ENCODE results near the gene INSIG1. TPM values are rescaled to one million over a fixed set of nuclear protein-coding genes. Genes with fewer than 3 reads are reported as not detected.

Gene INSIG1
- total RNA-seq (10 to 100 TPM; 14.1 to 19.6 (median 15.5) TPM), polyA plus RNA-seq (21.5 TPM)
- long read RNA-seq, donor 1, transcript INSIG1-201 (6 exons, 3,010 nt), result major isoform, 61 of 79 reads
- long read RNA-seq, donor 1, partial matches to known transcripts, result 10 of 79 reads
- long read RNA-seq, donor 1, other reads (novel, unspliced or antisense), result 6 of 79 reads
- long read RNA-seq, donor 2, transcript INSIG1-201 (6 exons, 3,010 nt), result major isoform, 13 of 18 reads
- long read RNA-seq, donor 2, partial matches to known transcripts, result 3 of 18 reads
- long read RNA-seq, donor 2, other reads (novel, unspliced or antisense), result 2 of 18 reads
- long read RNA-seq, donor 3, transcript INSIG1-201 (6 exons, 3,010 nt), result major isoform, 85 of 111 reads
- long read RNA-seq, donor 3, partial matches to known transcripts, result 1 of 111 reads
- long read RNA-seq, donor 3, other reads (novel, unspliced or antisense), result 21 of 111 reads
- long read RNA-seq, donor 4, transcript INSIG1-201 (6 exons, 3,010 nt), result major isoform, 10 of 15 reads
- long read RNA-seq, donor 4, partial matches to known transcripts, result 4 of 15 reads
- long read RNA-seq, donor 4, other reads (novel, unspliced or antisense), result 1 of 15 reads

- peak within 1 kb of the TSS; percentile 82 for H3K4me3 ChIP-seq (ENCODE audit: low read length)
Measured at GRCh38 chr7:155297517-155298287, at the start of gene INSIG1. INSIG1 (plus strand) TSS chr7:155297878; CDS start chr7:155298286, 408 bp downstream.

GRCh38 chr7:155248366-155248756, 49.3 kb upstream of the INSIG1 start:
- H3K27me3 ChIP-seq (ENCODE audit: control insufficient read depth, insufficient read depth), result no peaks in the 10 kb centered on the region
- intact Hi-C loops (cut with DNase I), result no loop called here
- 91% methylated on average over 10 of the region's 10 CpGs for WGBS

More at GRCh38 chr7:155297517-155298287, at the start of gene INSIG1:
- H3K27ac ChIP-seq (ENCODE audit: low read length), result peak within 1 kb of the TSS; percentile 83
- H3K4me1 ChIP-seq (ENCODE audit: control insufficient read depth, insufficient read depth, low read length), result peaks cover 4% of the 10 kb centered on the region
- intact Hi-C loops (cut with DNase I), result no loop called here
- H3K9me3 ChIP-seq (ENCODE audit: control insufficient read depth, low read length), result no peaks in the 10 kb centered on the region
- peak; percentile 92 to 95 for ATAC-seq
- H3K27me3 ChIP-seq (ENCODE audit: control insufficient read depth, insufficient read depth), result no peaks in the 10 kb centered on the region
- peak; percentile 91 to 97 (median 97) for DNase-seq
- under 1% methylated on average over 111 of the region's 111 CpGs for WGBS

GRCh38 chr7:155251831-155252230, 45.8 kb upstream of the INSIG1 start:
- Histone ChIP-seq H3K9me3 (ENCODE audit: control insufficient read depth, low read length) (no peaks in the 10 kb centered on the region), H3K27me3 (ENCODE audit: control insufficient read depth, insufficient read depth) (no peaks in the 10 kb centered on the region), H3K4me3 (ENCODE audit: low read length) (no peak overlapping the region), H3K27ac (ENCODE audit: low read length) (no peak overlapping the region), H3K4me1 (ENCODE audit: control insufficient read depth, insufficient read depth, low read length) (peaks cover 3% of the 10 kb centered on the region)
- DNase-seq (no peak), ATAC-seq (no peak)
- WGBS, result 53% methylated on average over 7 of the region's 7 CpGs
- intact Hi-C loops (cut with DNase I), result no loop called here

More at GRCh38 chr7:155248366-155248756, 49.3 kb upstream of the INSIG1 start:
- Histone ChIP-seq H3K4me3 (ENCODE audit: low read length) (no peak overlapping the region), H3K4me1 (ENCODE audit: control insufficient read depth, insufficient read depth, low read length) (no peaks in the 10 kb centered on the region), H3K27ac (ENCODE audit: low read length) (no peak overlapping the region), H3K9me3 (ENCODE audit: control insufficient read depth, low read length) (no peaks in the 10 kb centered on the region)
- no peak for ATAC-seq
- no peak for DNase-seq

GRCh38 chr7:155252444-155252887, 45.2 kb upstream of the INSIG1 start:
- H3K9me3 ChIP-seq (ENCODE audit: control insufficient read depth, low read length), result no peaks in the 10 kb centered on the region
- 63% methylated on average over 8 of the region's 8 CpGs for WGBS
- no peak overlapping the region for H3K4me3 ChIP-seq (ENCODE audit: low read length)
- peaks cover 3% of the 10 kb centered on the region for H3K4me1 ChIP-seq (ENCODE audit: control insufficient read depth, insufficient read depth, low read length)
- intact Hi-C loops (cut with DNase I), result no loop called here
- no peak overlapping the region for H3K27ac ChIP-seq (ENCODE audit: low read length)
- no peaks in the 10 kb centered on the region for H3K27me3 ChIP-seq (ENCODE audit: control insufficient read depth, insufficient read depth)
- DNase-seq (no peak), ATAC-seq (no peak)

- Histone ChIP-seq H3K4me1 (ENCODE audit: control insufficient read depth, insufficient read depth, low read length) (peaks cover 5% of the 10 kb centered on the region), H3K27ac (ENCODE audit: low read length) (no peak overlapping the region), H3K27me3 (ENCODE audit: control insufficient read depth, insufficient read depth) (no peaks in the 10 kb centered on the region), H3K9me3 (ENCODE audit: control insufficient read depth, low read length) (no peaks in the 10 kb centered on the region), H3K4me3 (ENCODE audit: low read length) (no peak overlapping the region)
- DNase-seq, result no peak
- intact Hi-C loops (cut with DNase I), result no loop called here
- no peak for ATAC-seq
- WGBS, result 75% methylated on average over 24 of the region's 24 CpGs
Measured at GRCh38 chr7:155252892-155253501, 44.7 kb upstream of the INSIG1 start.

- Histone ChIP-seq H3K9me3 (ENCODE audit: control insufficient read depth, low read length) (no peaks in the 10 kb centered on the region), H3K4me3 (ENCODE audit: low read length) (no peak overlapping the region), H3K27ac (ENCODE audit: low read length) (no peak overlapping the region), H3K4me1 (ENCODE audit: control insufficient read depth, insufficient read depth, low read length) (peaks cover 7% of the 10 kb centered on the region), H3K27me3 (ENCODE audit: control insufficient read depth, insufficient read depth) (no peaks in the 10 kb centered on the region)
- intact Hi-C loops (cut with DNase I), result no loop called here
- ATAC-seq, result no peak
- WGBS, result 90% methylated on average over 8 of the region's 8 CpGs
- no peak for DNase-seq
Measured at GRCh38 chr7:155254018-155254417, 43.7 kb upstream of the INSIG1 start.

- H3K27me3 ChIP-seq (ENCODE audit: control insufficient read depth, insufficient read depth), result no peaks in the 10 kb centered on the region
- H3K4me1 ChIP-seq (ENCODE audit: control insufficient read depth, insufficient read depth, low read length), result peaks cover 7% of the 10 kb centered on the region
- WGBS, result 94% methylated on average over 10 of the region's 10 CpGs
- H3K27ac ChIP-seq (ENCODE audit: low read length), result no peak overlapping the region
- no peak overlapping the region for H3K4me3 ChIP-seq (ENCODE audit: low read length)
- intact Hi-C loops (cut with DNase I), result no loop called here
- H3K9me3 ChIP-seq (ENCODE audit: control insufficient read depth, low read length), result no peaks in the 10 kb centered on the region
- no peak for ATAC-seq
- no peak for DNase-seq
Measured at GRCh38 chr7:155255071-155255470, 42.6 kb upstream of the INSIG1 start.

- no peak overlapping the region for H3K4me3 ChIP-seq (ENCODE audit: low read length)
- no peak overlapping the region for H3K27ac ChIP-seq (ENCODE audit: low read length)
- DNase-seq (no peak), ATAC-seq (no peak)
- intact Hi-C loops (cut with DNase I), result no loop called here
- no peaks in the 10 kb centered on the region for H3K9me3 ChIP-seq (ENCODE audit: control insufficient read depth, low read length)
- 82% methylated on average over 6 of the region's 6 CpGs for WGBS
- H3K4me1 ChIP-seq (ENCODE audit: control insufficient read depth, insufficient read depth, low read length), result peaks cover 7% of the 10 kb centered on the region
- H3K27me3 ChIP-seq (ENCODE audit: control insufficient read depth, insufficient read depth), result no peaks in the 10 kb centered on the region
Measured at GRCh38 chr7:155255621-155256020, 42.1 kb upstream of the INSIG1 start.

GRCh38 chr7:155256081-155256760, 41.5 kb upstream of the INSIG1 start:
- no peaks in the 10 kb centered on the region for H3K9me3 ChIP-seq (ENCODE audit: control insufficient read depth, low read length)
- H3K4me1 ChIP-seq (ENCODE audit: control insufficient read depth, insufficient read depth, low read length), result peaks cover 7% of the 10 kb centered on the region
- no peak overlapping the region for H3K27ac ChIP-seq (ENCODE audit: low read length)
- H3K4me3 ChIP-seq (ENCODE audit: low read length), result no peak overlapping the region
- intact Hi-C loops (cut with DNase I), result no loop called here
- H3K27me3 ChIP-seq (ENCODE audit: control insufficient read depth, insufficient read depth), result no peaks in the 10 kb centered on the region
- ATAC-seq (no peak), DNase-seq (no peak)
- 80% methylated on average over 18 of the region's 18 CpGs for WGBS

GRCh38 chr7:155256761-155257481, 40.8 kb upstream of the INSIG1 start:
- no peaks in the 10 kb centered on the region for H3K9me3 ChIP-seq (ENCODE audit: control insufficient read depth, low read length)
- no peak for ATAC-seq
- WGBS, result 62% methylated on average over 8 of the region's 8 CpGs
- intact Hi-C loops (cut with DNase I), result no loop called here
- H3K27me3 ChIP-seq (ENCODE audit: control insufficient read depth, insufficient read depth), result no peaks in the 10 kb centered on the region
- DNase-seq, result no peak
- no peak overlapping the region for H3K4me3 ChIP-seq (ENCODE audit: low read length)
- peaks cover 7% of the 10 kb centered on the region for H3K4me1 ChIP-seq (ENCODE audit: control insufficient read depth, insufficient read depth, low read length)
- H3K27ac ChIP-seq (ENCODE audit: low read length), result no peak overlapping the region

All from right cardiac atrium (tissue), 5 donors.